Kidney epithelial cell (primary cell): ENCODE measurements around the gene ZNF579. TPM values are rescaled to one million over a fixed set of nuclear protein-coding genes. Genes with fewer than 3 reads are reported as not detected.

Source experiments
- DNase-seq: peaks from one replicate; pipeline ENCODE4 v3.0.0-alpha.2; 2010; ENCODE audit warnings: low read depth
- H3K27me3 ChIP-seq: 2 replicates; pipeline ENCODE4 v1.6.0; 2011; ENCODE audit warnings: low read length; ENCODE audit not compliant: control insufficient read depth, insufficient read depth
- H3K36me3 ChIP-seq: 2 replicates; pipeline ENCODE4 v1.5.1; 2011; ENCODE audit warnings: low read length; ENCODE audit not compliant: control insufficient read depth, insufficient read depth
- H3K4me3 ChIP-seq: 2 replicates; pipeline ENCODE4 v1.5.1; 2011; ENCODE audit warnings: low read depth, mild to moderate bottlenecking, control low read depth, low read length
- total RNA-seq: library from RNA; depleted of rRNA; stranded (reverse); fragments of >200 nt; gene quantifications from 2 replicates; pipeline ENCODE4 v1.2.3, GENCODE V29; 2015
- TF ChIP-seq, protein P1 (sequence below): IDR thresholded peaks from 2 replicates; pipeline ENCODE4 v1.5.1; 2011; ENCODE audit warnings: mild to moderate bottlenecking, moderate library complexity, low read length, control low read depth, inconsistent platforms; ENCODE audit not compliant: insufficient read depth, poor library complexity, severe bottlenecking

ZNF579 gene
- total RNA-seq, 1 donor from 2014 or later: 14.4 TPM

DNA sequence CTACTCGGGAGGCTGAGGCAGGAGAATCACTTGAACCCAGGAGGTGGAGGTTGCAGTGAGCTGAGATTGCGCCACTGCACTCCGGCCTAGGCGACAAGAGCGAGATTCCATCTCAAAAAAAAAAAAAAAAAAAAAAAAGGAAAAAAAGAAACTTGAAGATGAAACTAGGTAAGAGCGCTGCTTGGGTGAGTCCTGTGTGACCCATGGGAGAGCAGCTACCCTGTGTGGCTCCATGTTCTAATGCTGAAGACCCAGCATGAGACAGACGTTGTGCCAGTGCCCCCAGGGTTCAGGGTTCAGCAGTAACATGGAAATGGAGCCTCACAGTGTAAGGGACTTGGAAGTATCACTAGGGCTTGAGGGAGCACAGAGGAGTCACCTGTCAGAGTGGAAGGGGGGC lies 37.8 kb upstream of the ZNF579 start:
- no peak for DNase-seq

DNA sequence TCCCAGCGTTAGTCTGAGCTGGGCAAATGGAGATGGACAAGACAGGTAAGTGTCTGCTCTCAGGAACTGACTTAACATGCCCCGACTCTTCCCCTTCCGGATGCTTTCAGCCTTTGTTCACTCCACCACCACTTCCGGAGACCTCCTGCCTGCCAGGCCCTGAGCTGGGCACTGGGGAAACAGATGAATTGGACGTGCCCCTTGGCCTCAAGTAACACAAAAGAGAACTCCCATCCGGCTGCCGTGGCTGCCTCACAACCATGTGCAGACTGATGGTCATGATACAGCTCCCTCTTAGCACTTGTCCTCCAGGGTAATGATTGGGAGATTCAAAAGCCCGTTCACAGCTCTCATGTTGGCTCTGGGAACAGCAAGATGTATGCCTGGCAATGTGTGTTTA lies 36.8 kb upstream of the ZNF579 start:
- H3K4me3 ChIP-seq: no peak overlapping the region

More for the DNA sequence above, 37.8 kb upstream of the ZNF579 start:
- H3K36me3 ChIP-seq: peaks cover 3% of the 10 kb centered on the region
- no peaks in the 10 kb centered on the region for H3K27me3 ChIP-seq
- no peak overlapping the region for H3K4me3 ChIP-seq
- TF ChIP-seq, protein P1, sequence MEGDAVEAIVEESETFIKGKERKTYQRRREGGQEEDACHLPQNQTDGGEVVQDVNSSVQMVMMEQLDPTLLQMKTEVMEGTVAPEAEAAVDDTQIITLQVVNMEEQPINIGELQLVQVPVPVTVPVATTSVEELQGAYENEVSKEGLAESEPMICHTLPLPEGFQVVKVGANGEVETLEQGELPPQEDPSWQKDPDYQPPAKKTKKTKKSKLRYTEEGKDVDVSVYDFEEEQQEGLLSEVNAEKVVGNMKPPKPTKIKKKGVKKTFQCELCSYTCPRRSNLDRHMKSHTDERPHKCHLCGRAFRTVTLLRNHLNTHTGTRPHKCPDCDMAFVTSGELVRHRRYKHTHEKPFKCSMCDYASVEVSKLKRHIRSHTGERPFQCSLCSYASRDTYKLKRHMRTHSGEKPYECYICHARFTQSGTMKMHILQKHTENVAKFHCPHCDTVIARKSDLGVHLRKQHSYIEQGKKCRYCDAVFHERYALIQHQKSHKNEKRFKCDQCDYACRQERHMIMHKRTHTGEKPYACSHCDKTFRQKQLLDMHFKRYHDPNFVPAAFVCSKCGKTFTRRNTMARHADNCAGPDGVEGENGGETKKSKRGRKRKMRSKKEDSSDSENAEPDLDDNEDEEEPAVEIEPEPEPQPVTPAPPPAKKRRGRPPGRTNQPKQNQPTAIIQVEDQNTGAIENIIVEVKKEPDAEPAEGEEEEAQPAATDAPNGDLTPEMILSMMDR: no peak

DNA sequence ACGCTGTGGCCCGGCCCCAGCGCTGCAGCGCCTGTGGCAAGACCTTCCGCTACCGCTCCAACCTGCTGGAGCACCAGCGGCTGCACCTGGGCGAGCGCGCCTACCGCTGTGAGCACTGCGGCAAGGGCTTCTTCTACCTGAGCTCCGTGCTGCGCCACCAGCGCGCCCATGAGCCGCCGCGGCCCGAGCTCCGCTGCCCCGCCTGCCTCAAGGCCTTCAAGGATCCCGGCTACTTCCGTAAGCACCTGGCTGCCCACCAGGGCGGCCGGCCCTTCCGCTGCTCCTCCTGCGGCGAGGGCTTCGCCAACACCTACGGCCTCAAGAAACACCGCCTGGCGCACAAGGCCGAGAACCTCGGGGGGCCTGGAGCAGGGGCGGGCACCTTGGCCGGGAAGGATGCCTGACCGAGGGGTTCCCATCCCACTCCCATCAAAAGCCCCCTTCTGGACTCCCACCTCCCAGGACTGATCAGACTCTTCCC lies 35.8 kb upstream of the ZNF579 start:
- Histone ChIP-seq H3K36me3 (peaks cover 3% of the 10 kb centered on the region), H3K27me3 (no peaks in the 10 kb centered on the region), H3K4me3 (no peak overlapping the region)
- no peak for DNase-seq
- TF ChIP-seq, protein P1: no peak

More for the DNA sequence above, 36.8 kb upstream of the ZNF579 start:
- TF ChIP-seq, protein P1: no peak
- Histone ChIP-seq H3K27me3 (no peaks in the 10 kb centered on the region), H3K36me3 (peaks cover 3% of the 10 kb centered on the region)
- DNase-seq: no peak

DNA sequence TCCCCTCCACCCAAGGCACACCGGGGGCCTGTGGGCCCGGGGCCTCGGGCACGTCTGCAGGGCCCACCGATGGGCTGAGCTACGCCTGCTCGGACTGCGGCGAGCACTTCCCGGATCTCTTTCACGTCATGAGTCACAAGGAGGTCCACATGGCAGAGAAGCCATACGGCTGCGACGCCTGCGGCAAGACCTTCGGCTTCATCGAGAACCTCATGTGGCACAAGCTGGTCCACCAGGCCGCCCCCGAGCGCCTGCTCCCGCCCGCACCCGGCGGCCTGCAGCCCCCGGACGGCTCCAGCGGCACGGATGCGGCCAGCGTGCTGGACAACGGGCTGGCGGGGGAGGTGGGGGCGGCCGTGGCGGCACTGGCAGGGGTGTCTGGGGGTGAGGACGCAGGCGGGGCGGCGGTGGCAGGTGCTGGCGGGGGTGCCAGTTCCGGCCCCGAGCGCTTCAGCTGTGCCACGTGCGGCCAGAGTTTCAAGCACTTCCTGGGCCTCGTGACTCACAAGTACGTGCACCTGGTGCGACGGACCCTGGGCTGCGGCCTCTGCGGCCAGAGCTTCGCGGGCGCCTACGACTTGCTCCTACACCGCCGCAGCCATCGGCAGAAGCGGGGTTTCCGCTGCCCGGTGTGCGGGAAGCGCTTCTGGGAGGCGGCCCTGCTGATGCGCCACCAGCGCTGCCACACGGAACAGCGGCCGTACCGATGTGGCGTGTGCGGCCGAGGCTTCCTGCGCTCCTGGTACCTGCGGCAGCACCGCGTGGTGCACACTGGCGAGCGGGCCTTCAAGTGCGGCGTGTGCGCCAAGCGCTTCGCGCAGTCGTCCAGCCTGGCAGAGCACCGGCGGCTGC lies 35.1 kb upstream of the ZNF579 start:
- H3K36me3 ChIP-seq: peaks cover 3% of the 10 kb centered on the region
- no peak for DNase-seq

DNA sequence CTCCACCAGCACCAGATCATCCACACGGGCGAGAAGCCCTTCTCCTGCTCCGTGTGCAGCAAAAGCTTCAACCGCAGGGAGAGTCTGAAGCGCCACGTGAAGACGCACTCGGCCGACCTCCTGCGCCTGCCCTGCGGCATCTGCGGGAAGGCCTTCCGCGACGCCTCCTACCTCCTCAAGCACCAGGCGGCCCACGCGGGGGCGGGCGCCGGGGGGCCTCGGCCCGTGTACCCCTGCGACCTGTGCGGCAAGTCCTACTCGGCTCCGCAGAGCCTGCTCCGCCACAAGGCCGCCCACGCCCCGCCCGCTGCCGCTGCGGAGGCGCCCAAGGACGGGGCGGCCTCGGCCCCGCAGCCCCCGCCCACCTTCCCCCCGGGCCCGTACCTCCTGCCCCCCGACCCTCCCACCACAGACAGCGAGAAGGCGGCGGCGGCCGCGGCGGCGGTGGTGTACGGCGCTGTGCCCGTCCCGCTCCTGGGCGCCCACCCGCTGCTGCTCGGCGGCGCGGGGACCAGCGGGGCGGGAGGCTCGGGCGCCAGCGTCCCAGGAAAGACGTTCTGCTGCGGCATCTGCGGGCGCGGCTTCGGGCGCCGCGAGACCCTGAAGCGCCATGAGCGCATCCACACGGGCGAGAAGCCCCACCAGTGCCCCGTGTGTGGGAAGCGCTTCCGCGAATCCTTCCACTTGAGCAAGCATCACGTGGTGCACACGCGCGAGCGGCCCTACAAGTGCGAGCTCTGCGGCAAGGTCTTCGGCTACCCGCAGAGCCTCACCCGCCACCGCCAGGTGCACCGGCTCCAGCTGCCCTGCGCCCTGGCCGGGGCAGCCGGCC lies 34.3 kb upstream of the ZNF579 start:
- no peak for DNase-seq
- TF ChIP-seq, protein P1: no peak
- H3K4me3 ChIP-seq: no peak overlapping the region
- H3K27me3 ChIP-seq: no peaks in the 10 kb centered on the region
- H3K36me3 ChIP-seq: peaks cover 3% of the 10 kb centered on the region

More for the DNA sequence above, 35.1 kb upstream of the ZNF579 start:
- H3K27me3 ChIP-seq: no peaks in the 10 kb centered on the region
- TF ChIP-seq, protein P1: no peak
- no peak overlapping the region for H3K4me3 ChIP-seq
